ENCODE results near the gene SPTBN1. TPM values are rescaled to one million over a fixed set of nuclear protein-coding genes. Genes with fewer than 3 reads are reported as not detected.

Gene SPTBN1
- total and polyA plus RNA-seq, 4 experiments from 2014 or later: 2.9 to 121 (median 87.3) TPM

GRCh38 chr2:54435325-54436226, 20.6 kb upstream of the SPTBN1 start:
- H3K27ac Mint-ChIP-seq: no peak overlapping the region
- no peak for DNase-seq
- Histone ChIP-seq H3K27me3 (ENCODE audit: insufficient read depth, low read length) (no peaks in the 10 kb centered on the region), H3K27ac (ENCODE audit: low read depth, low read length) (no peak overlapping the region), H3K9me3 (ENCODE audit: control insufficient read depth in 1 of 2, low read length in 2 of 2) (no peaks in the 10 kb centered on the region), H3K36me3 (ENCODE audit: insufficient read depth, low read length) (no peaks in the 10 kb centered on the region), H3K4me3 (ENCODE audit: low read length in 2 of 2) (no peak overlapping the region), H3K4me1 (ENCODE audit: insufficient read depth, low read length) (no peaks in the 10 kb centered on the region)
- intact Hi-C loops (cut with micrococcal nuclease): no loop called here
- no peaks in the 10 kb centered on the region for H3K4me1 Mint-ChIP-seq
- CTCF ChIA-PET (ENCODE audit: partially characterized antibody): interaction anchor here (1.0 kb wide), 1 partner anchor 269 kb away, joined by 3 read pairs; no protein-coding TSS in a partner anchor
- no peak overlapping the region for H3K4me3 Mint-ChIP-seq
- POLR2A ChIA-PET (ENCODE audit: partially characterized antibody): no interaction called here
- H3K9me3 Mint-ChIP-seq: no peaks in the 10 kb centered on the region
- no peaks in the 10 kb centered on the region for H3K36me3 Mint-ChIP-seq
- peaks cover 2 to 4% of the 10 kb centered on the region in 2 donors for H3K27me3 Mint-ChIP-seq

- ChIA-PET POLR2A (ENCODE audit: partially characterized antibody) (no interaction called here), CTCF (ENCODE audit: partially characterized antibody) (interaction anchor here (1.5 kb wide), 1 partner anchor 14 kb away, joined by 5 read pairs; no protein-coding TSS in a partner anchor)
- H3K4me1 Mint-ChIP-seq: no peaks in the 10 kb centered on the region
- no peaks in the 10 kb centered on the region for H3K9me3 ChIP-seq (ENCODE audit: control insufficient read depth in 1 of 2, low read length in 2 of 2)
- H3K36me3 Mint-ChIP-seq: no peaks in the 10 kb centered on the region
- H3K27me3 ChIP-seq (ENCODE audit: insufficient read depth, low read length): no peaks in the 10 kb centered on the region
- no peaks in the 10 kb centered on the region for H3K4me1 ChIP-seq (ENCODE audit: insufficient read depth, low read length)
- peaks cover 5 to 8% of the 10 kb centered on the region in 2 donors for H3K27me3 Mint-ChIP-seq
- no peak overlapping the region for H3K27ac Mint-ChIP-seq
- H3K36me3 ChIP-seq (ENCODE audit: insufficient read depth, low read length): no peaks in the 10 kb centered on the region
- intact Hi-C loops (cut with micrococcal nuclease): no loop called here
- H3K27ac ChIP-seq (ENCODE audit: low read depth, low read length): no peak overlapping the region
- no peak overlapping the region for H3K4me3 ChIP-seq (ENCODE audit: low read length in 2 of 2)
- H3K4me3 Mint-ChIP-seq: no peak overlapping the region
- H3K9me3 Mint-ChIP-seq: no peaks in the 10 kb centered on the region
- no peak for DNase-seq
Observed at GRCh38 chr2:54437588-54437987, 18.5 kb upstream of the SPTBN1 start.

GRCh38 chr2:54438271-54438670, 17.9 kb upstream of the SPTBN1 start:
- H3K9me3 ChIP-seq (ENCODE audit: control insufficient read depth in 1 of 2, low read length in 2 of 2): no peaks in the 10 kb centered on the region
- Mint-ChIP-seq H3K4me3 (no peak overlapping the region), H3K9me3 (no peaks in the 10 kb centered on the region), H3K27ac (no peak overlapping the region), H3K27me3 (peaks cover 3 to 8% of the 10 kb centered on the region in 2 donors), H3K36me3 (no peaks in the 10 kb centered on the region), H3K4me1 (no peaks in the 10 kb centered on the region)
- no peaks in the 10 kb centered on the region for H3K27me3 ChIP-seq (ENCODE audit: insufficient read depth, low read length)
- no peak overlapping the region for H3K27ac ChIP-seq (ENCODE audit: low read depth, low read length)
- intact Hi-C loops (cut with micrococcal nuclease): no loop called here
- H3K4me3 ChIP-seq (ENCODE audit: low read length in 2 of 2): no peak overlapping the region
- H3K4me1 ChIP-seq (ENCODE audit: insufficient read depth, low read length): no peaks in the 10 kb centered on the region
- no peak for DNase-seq
- no peaks in the 10 kb centered on the region for H3K36me3 ChIP-seq (ENCODE audit: insufficient read depth, low read length)
- ChIA-PET POLR2A (ENCODE audit: partially characterized antibody) (no interaction called here), CTCF (ENCODE audit: partially characterized antibody) (interaction anchor here (1.5 kb wide), 1 partner anchor 15 kb away, joined by 5 read pairs; no protein-coding TSS in a partner anchor)

DNA sequence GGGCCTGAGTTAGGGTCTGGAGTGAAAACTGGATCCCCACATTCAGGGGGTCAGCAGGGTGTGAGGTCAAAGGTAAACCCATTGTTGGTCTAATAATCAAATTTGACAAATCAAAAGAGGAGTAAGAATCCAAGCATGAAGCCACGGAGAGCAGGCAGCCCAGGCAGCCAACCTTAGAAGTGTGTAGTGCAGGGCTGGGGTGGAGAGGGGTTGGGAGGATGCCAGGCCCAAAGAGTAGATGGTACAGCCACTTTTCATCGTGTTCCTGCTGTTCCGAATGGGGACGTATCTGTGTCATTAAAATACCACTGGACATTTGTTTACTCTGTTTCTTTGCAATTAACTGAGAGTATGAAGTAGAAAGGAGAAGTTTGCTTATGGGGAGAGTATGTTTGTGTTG, 16.5 kb upstream of the SPTBN1 start:
- no peaks in the 10 kb centered on the region for H3K27me3 ChIP-seq (ENCODE audit: insufficient read depth, low read length)
- no peaks in the 10 kb centered on the region for H3K4me1 ChIP-seq (ENCODE audit: insufficient read depth, low read length)
- H3K27ac ChIP-seq (ENCODE audit: low read depth, low read length): no peak overlapping the region
- intact Hi-C loops (cut with micrococcal nuclease): no loop called here
- H3K4me3 ChIP-seq (ENCODE audit: low read length in 2 of 2): no peak overlapping the region
- no peaks in the 10 kb centered on the region for H3K9me3 ChIP-seq (ENCODE audit: control insufficient read depth in 1 of 2, low read length in 2 of 2)
- H3K36me3 ChIP-seq (ENCODE audit: insufficient read depth, low read length): no peaks in the 10 kb centered on the region
- Mint-ChIP-seq H3K27me3 (peaks cover 3 to 8% of the 10 kb centered on the region in 2 donors), H3K27ac (no peak overlapping the region), H3K9me3 (no peaks in the 10 kb centered on the region), H3K4me3 (no peak overlapping the region), H3K36me3 (no peaks in the 10 kb centered on the region), H3K4me1 (no peaks in the 10 kb centered on the region)
- ChIA-PET CTCF (ENCODE audit: partially characterized antibody) (no interaction called here), POLR2A (ENCODE audit: partially characterized antibody) (no interaction called here)
- DNase-seq: no peak

- Histone ChIP-seq H3K27ac (ENCODE audit: low read depth, low read length) (no peak overlapping the region), H3K4me1 (ENCODE audit: insufficient read depth, low read length) (no peaks in the 10 kb centered on the region), H3K9me3 (ENCODE audit: control insufficient read depth in 1 of 2, low read length in 2 of 2) (no peaks in the 10 kb centered on the region), H3K4me3 (ENCODE audit: low read length in 2 of 2) (no peak overlapping the region), H3K27me3 (ENCODE audit: insufficient read depth, low read length) (no peaks in the 10 kb centered on the region), H3K36me3 (ENCODE audit: insufficient read depth, low read length) (no peaks in the 10 kb centered on the region)
- Mint-ChIP-seq H3K9me3 (no peaks in the 10 kb centered on the region), H3K27me3 (peaks cover 3 to 8% of the 10 kb centered on the region in 2 donors), H3K4me3 (no peak overlapping the region), H3K4me1 (no peaks in the 10 kb centered on the region), H3K27ac (no peak overlapping the region), H3K36me3 (no peaks in the 10 kb centered on the region)
- DNase-seq: no peak
- POLR2A ChIA-PET (ENCODE audit: partially characterized antibody): no interaction called here
- intact Hi-C loops (cut with micrococcal nuclease): no loop called here
- CTCF ChIA-PET (ENCODE audit: partially characterized antibody): interaction anchor here (0.5 kb wide), 1 partner anchor 372 kb away, joined by 3 read pairs; no protein-coding TSS in a partner anchor
Observed at GRCh38 chr2:54440050-54440449, 16.1 kb upstream of the SPTBN1 start.

DNA sequence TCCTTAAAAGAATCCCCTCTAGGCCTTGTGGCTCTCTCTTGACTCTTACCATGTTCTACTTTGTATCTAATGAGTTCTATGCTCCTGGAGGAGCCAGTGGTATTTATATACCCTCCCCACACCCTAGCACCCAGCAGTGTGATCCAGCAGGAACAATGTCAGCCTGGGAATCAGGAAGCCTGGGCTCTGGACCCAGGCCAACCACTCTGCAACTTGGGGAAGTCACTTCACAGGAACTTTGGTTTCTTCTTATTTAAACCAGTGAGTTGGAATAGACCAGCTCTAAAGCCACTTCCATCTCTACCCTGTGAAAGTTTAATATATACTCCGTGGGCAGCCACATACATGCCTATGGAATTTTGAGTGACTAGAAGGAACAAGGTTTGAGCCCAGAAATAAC, 11.6 kb upstream of the SPTBN1 start:
- Histone ChIP-seq H3K4me3 (ENCODE audit: low read length in 2 of 2) (no peak overlapping the region), H3K4me1 (ENCODE audit: insufficient read depth, low read length) (no peaks in the 10 kb centered on the region), H3K36me3 (ENCODE audit: insufficient read depth, low read length) (no peaks in the 10 kb centered on the region), H3K9me3 (ENCODE audit: control insufficient read depth in 1 of 2, low read length in 2 of 2) (no peaks in the 10 kb centered on the region), H3K27ac (ENCODE audit: low read depth, low read length) (no peak overlapping the region), H3K27me3 (ENCODE audit: insufficient read depth, low read length) (no peaks in the 10 kb centered on the region)
- ChIA-PET CTCF (ENCODE audit: partially characterized antibody) (interaction anchor here (0.7 kb wide), 1 partner anchor 718 kb away, joined by 3 read pairs; no protein-coding TSS in a partner anchor), POLR2A (ENCODE audit: partially characterized antibody) (no interaction called here)
- Mint-ChIP-seq H3K4me1 (no peaks in the 10 kb centered on the region), H3K27me3 (peaks cover 3 to 6% of the 10 kb centered on the region in 2 donors), H3K9me3 (no peaks in the 10 kb centered on the region), H3K27ac (no peak overlapping the region), H3K36me3 (no peaks in the 10 kb centered on the region), H3K4me3 (no peak overlapping the region)
- DNase-seq: no peak
- intact Hi-C loops (cut with micrococcal nuclease): no loop called here

DNA sequence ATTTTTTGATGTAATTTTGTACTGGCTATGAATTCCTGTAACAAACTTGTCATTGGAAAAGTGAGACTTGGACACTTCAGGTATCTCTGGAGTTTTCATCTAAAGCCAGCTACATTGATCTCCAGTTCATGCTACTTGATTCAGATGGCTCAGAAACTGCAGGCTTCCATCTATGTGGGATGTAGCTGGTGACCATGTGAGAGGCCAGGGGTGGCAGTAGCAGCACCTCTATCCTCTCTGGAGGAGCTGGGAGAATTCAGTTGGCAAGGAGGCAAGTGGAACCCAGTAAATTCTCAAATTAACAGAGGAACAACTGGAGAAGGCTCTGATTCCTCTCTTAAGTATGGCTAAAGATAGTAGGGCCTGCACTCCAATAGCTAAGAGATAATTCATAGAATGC, 10.0 kb upstream of the SPTBN1 start:
- H3K9me3 ChIP-seq (ENCODE audit: control insufficient read depth in 1 of 2, low read length in 2 of 2): no peaks in the 10 kb centered on the region
- H3K4me3 ChIP-seq (ENCODE audit: low read length in 2 of 2): no peak overlapping the region
- Mint-ChIP-seq H3K27ac (no peak overlapping the region), H3K4me1 (no peaks in the 10 kb centered on the region), H3K36me3 (no peaks in the 10 kb centered on the region), H3K9me3 (no peaks in the 10 kb centered on the region), H3K27me3 (peaks cover 6 to 7% of the 10 kb centered on the region in 2 donors), H3K4me3 (no peak overlapping the region)
- no peaks in the 10 kb centered on the region for H3K36me3 ChIP-seq (ENCODE audit: insufficient read depth, low read length)
- H3K4me1 ChIP-seq (ENCODE audit: insufficient read depth, low read length): no peaks in the 10 kb centered on the region
- no peak for DNase-seq
- ChIA-PET POLR2A (ENCODE audit: partially characterized antibody) (no interaction called here), CTCF (ENCODE audit: partially characterized antibody) (no interaction called here)
- intact Hi-C loops (cut with micrococcal nuclease): no loop called here
- no peak overlapping the region for H3K27ac ChIP-seq (ENCODE audit: low read depth, low read length)
- H3K27me3 ChIP-seq (ENCODE audit: insufficient read depth, low read length): no peaks in the 10 kb centered on the region
